ENCODE data around the gene ENTPD2. TPM values are rescaled to one million over a fixed set of nuclear protein-coding genes. Genes with fewer than 3 reads are reported as not detected.

The ENTPD2 gene
- total and polyA plus RNA-seq, 8 donors = 0.91 to 6.5 (median 2.7) TPM

DNA sequence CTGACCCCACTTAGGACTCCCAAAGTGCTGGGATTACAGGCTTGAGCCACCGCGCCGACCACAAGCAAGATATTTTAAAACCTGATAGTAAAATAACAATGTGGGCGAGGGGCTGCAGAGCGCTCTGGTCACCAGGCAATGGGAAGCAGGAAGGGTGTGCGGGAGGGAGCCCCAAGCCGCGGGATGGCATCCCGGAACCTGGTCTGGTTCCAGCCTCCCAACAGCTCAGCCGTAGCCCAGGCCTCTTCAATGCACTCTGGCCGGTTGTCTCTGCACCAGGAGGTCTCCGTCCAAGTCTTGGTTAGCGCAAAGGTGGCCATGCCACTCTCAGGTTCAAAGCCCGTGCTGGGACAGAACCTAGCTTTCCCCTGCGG is 22.8 kb upstream of the ENTPD2 start:
- ATAC-seq = no peak
- no peak for TF ChIP-seq CTCF (IDR thresholded peaks at IDR 0.05)
- no peak for DNase-seq
- FAIRE-seq = no peak
- Histone ChIP-seq H3K27ac (peak overlapping the region in 1 of 4 donors; percentile 38), H3K4me1 (peaks cover 0 to 8% (median under 1%) of the 10 kb centered on the region in 3 donors), H3K9me3 (no peaks in the 10 kb centered on the region), H3K36me3 (no peaks in the 10 kb centered on the region), H3K4me3 (peak overlapping the region in 2 of 4 donors; percentile 47 to 67), H3K27me3 (no peaks in the 10 kb centered on the region)
- intact Hi-C loops (cut with DNase I) = no loop called here
- WGBS, 2 donors = 73% methylated on average over 15 of the region's 15 CpGs

DNA sequence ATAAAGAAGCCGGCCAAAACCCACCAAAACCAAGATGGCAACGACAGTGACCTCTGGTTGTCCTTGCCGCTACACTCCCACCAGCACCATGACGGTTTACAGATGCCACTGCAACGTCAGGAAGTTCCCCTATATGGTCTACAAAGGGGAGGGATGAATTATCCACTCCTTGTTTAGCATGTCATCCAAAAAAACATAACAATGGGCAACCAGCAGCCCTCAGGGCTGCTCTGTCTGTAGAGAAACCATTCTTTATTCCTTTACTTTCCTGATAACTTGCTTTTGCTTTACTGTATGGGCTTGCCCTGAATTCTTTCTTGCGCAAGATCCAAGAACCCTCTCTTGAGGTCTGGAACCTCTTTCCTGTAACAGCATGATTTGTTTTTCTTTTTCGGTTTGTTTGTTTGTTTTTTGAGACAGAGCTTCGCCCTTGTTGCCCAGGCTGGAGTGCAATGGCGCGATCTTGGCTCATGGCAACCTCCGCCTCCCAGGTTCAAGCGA is 21.5 kb upstream of the ENTPD2 start:
- H3K27ac ChIP-seq = no peak overlapping the region
- no peak overlapping the region for H3K4me3 ChIP-seq
- no peaks in the 10 kb centered on the region for H3K36me3 ChIP-seq
- DNase-seq = no peak
- intact Hi-C loops (cut with DNase I) = no loop called here
- no peak for ATAC-seq
- no peak for TF ChIP-seq CTCF (IDR thresholded peaks at IDR 0.05)
- 79 to 85% methylated on average over 12 of the region's 12 CpGs for WGBS, 2 donors
- H3K9me3 ChIP-seq = no peaks in the 10 kb centered on the region
- H3K4me1 ChIP-seq = peaks cover 0 to 16% (median 8%) of the 10 kb centered on the region in 3 donors
- FAIRE-seq = no peak
- no peaks in the 10 kb centered on the region for H3K27me3 ChIP-seq

- ATAC-seq (no peak), DNase-seq (no peak), FAIRE-seq (no peak)
- Histone ChIP-seq H3K4me3 (no peak overlapping the region), H3K4me1 (peaks cover 0 to 16% (median 9%) of the 10 kb centered on the region in 3 donors), H3K36me3 (no peaks in the 10 kb centered on the region), H3K9me3 (no peaks in the 10 kb centered on the region), H3K27ac (no peak overlapping the region), H3K27me3 (no peaks in the 10 kb centered on the region)
- TF ChIP-seq CTCF (IDR thresholded peaks at IDR 0.05) = no peak
- intact Hi-C loops (cut with DNase I) = no loop called here
- 83 to 89% methylated on average over 12 of the region's 12 CpGs for WGBS, 2 donors
These were observed 20.9 kb upstream of the ENTPD2 start for GRCh38 chr9:137074657-137075274.

GRCh38 chr9:137073992-137074399 is 20.1 kb upstream of the ENTPD2 start:
- Histone ChIP-seq H3K4me3 (no peak overlapping the region), H3K4me1 (peaks cover 0 to 21% (median 13%) of the 10 kb centered on the region in 3 donors), H3K9me3 (no peaks in the 10 kb centered on the region), H3K27ac (no peak overlapping the region), H3K27me3 (no peaks in the 10 kb centered on the region), H3K36me3 (no peaks in the 10 kb centered on the region)
- no peak for TF ChIP-seq CTCF (IDR thresholded peaks at IDR 0.05)
- DNase-seq (peak in 1 of 6 donors; percentile 15), FAIRE-seq (no peak), ATAC-seq (no peak)
- intact Hi-C loops (cut with DNase I) = no loop called here
- WGBS, 2 donors = 70 to 72% methylated on average over 8 of the region's 8 CpGs

GRCh38 chr9:137071282-137071681 is 17.4 kb upstream of the ENTPD2 start:
- H3K36me3 ChIP-seq = no peaks in the 10 kb centered on the region
- H3K9me3 ChIP-seq = no peaks in the 10 kb centered on the region
- peak overlapping the region in 3 of 4 donors; percentile 73 to 86 (median 84) for H3K27ac ChIP-seq
- intact Hi-C loops (cut with DNase I) = no loop called here
- H3K27me3 ChIP-seq = no peaks in the 10 kb centered on the region
- 76 to 82% methylated on average over 2 of the region's 2 CpGs for WGBS, 2 donors
- TF ChIP-seq CTCF (IDR thresholded peaks at IDR 0.05) = no peak
- peak overlapping the region in 2 of 4 donors; percentile 30 to 49 for H3K4me3 ChIP-seq
- DNase-seq (peak in 2 of 6 donors; percentile 25 to 74), ATAC-seq (no peak), FAIRE-seq (no peak)
- peaks cover 0 to 13% (median 13%) of the 10 kb centered on the region in 3 donors for H3K4me1 ChIP-seq
